ENCODE measurements around the gene LAMA5.
A peak's percentile ranks its signal among the peaks of the same experiment; 100 is the strongest.

The LAMA5 gene

DNA sequence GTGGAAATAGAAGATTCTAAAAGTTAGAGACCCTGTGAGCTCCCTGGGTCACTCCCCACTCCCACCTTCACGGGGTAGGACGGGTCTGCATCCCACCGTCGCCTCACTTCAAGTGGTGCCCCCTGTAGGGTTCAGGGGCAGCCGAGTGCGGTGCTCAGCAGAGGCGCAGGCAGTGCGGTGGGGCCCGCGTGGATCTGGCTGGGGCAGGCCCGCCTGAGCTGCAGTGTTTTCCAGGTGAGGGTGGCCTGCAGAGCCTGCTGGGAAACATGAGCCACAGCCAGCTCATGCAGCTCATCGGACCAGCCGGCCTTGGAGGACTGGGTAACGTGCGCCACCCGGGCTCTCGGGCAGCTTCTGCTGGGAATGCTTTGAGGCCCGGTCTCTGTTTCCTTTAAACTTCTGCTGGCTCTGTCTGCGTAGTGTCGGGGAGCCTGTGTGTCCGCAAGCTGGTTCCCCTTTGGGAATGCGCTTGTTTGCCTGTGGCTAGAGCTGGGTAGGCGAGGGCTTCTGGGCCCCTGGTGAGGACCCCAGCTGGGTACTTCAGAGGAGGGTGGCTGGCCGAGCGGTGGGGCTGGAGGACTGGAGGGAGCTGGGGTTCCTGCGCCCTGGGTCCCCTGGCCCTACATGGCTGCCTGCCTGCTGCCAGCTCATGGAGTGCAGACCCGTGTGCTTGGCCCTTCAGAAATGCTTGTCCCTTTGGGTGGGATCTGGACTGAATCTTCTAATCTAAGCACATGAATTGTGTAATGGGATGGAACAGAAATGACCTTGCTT is 60.5 kb downstream of the LAMA5 start:
- H3K4me3 ChIP-seq (ENCODE audit: low read depth, low read length): no peak overlapping the region
- DNase-seq (ENCODE audit: low read depth): no peak
- TF ChIP-seq, protein P1, sequence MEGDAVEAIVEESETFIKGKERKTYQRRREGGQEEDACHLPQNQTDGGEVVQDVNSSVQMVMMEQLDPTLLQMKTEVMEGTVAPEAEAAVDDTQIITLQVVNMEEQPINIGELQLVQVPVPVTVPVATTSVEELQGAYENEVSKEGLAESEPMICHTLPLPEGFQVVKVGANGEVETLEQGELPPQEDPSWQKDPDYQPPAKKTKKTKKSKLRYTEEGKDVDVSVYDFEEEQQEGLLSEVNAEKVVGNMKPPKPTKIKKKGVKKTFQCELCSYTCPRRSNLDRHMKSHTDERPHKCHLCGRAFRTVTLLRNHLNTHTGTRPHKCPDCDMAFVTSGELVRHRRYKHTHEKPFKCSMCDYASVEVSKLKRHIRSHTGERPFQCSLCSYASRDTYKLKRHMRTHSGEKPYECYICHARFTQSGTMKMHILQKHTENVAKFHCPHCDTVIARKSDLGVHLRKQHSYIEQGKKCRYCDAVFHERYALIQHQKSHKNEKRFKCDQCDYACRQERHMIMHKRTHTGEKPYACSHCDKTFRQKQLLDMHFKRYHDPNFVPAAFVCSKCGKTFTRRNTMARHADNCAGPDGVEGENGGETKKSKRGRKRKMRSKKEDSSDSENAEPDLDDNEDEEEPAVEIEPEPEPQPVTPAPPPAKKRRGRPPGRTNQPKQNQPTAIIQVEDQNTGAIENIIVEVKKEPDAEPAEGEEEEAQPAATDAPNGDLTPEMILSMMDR (IDR thresholded peaks at IDR 0.05; ENCODE audit: control insufficient read depth, extremely low read depth, insufficient read depth): no peak

DNA sequence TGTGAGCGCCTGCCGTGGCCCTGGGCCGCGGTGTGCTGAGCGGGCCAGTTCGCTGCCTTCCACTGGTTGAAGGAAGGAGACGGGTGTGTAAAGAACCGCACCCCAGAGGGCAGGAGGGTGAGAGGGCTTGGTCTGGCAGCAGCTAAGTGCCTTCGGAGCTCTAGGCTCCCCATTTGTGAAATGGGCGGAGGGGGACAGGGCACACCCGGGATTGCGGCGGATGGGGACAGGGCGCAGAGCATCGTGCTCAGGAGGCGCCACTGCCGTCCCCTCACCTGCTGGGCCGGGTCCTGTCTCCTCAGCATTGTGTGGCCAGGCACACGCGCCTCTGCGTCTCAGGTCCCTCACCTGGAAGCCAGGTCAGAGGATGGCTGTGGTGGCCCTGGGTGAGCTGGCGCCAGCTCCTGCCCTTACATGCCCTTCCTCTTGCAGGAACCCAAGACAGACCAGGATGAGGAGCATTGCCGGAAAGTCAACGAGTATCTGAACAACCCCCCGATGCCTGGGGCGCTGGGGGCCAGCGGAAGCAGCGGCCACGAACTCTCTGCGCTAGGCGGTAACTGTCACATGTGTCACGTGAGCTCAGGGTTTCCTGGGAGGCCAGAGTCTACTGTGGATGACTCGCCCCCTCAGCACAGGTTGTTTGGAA is 61.2 kb downstream of the LAMA5 start:
- TF ChIP-seq, protein P1 (IDR thresholded peaks at IDR 0.05; ENCODE audit: control insufficient read depth, extremely low read depth, insufficient read depth): no peak
- H3K4me3 ChIP-seq (ENCODE audit: low read depth, low read length): no peak overlapping the region
- DNase-seq (ENCODE audit: low read depth): no peak

DNA sequence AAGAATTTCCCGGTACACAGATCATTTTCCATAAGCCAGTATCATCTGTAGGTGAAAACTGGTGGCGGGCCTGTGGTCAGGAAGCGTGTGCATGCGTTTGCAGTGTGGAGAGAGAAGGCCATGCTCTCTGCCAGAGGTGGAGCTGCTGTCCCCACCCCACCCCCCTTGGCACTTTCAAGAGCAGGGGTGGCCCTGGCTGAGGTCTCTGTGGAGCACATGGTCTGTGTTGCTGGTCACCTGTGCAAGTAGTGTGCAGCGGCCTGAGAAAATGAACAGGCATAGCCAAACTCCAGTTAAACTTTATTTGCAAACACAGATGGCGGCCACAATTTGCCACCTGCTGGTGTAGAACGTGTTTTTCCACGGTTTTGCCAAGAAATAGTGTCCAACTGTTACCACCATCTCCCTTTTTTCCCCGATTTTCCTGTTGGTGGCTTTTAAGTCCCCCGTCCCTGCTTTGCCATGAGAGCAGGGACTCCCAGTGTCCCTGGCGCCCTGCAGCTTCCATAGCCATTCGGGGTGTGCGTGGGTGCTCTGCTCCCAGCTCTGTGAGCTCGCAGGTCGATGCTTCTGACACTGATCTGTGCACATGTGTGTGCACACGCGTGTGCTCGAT is 61.9 kb downstream of the LAMA5 start:
- DNase-seq (ENCODE audit: low read depth): no peak
- TF ChIP-seq, protein P1 (IDR thresholded peaks at IDR 0.05; ENCODE audit: control insufficient read depth, extremely low read depth, insufficient read depth): no peak
- H3K4me3 ChIP-seq (ENCODE audit: low read depth, low read length): peak overlapping the region; percentile 94

DNA sequence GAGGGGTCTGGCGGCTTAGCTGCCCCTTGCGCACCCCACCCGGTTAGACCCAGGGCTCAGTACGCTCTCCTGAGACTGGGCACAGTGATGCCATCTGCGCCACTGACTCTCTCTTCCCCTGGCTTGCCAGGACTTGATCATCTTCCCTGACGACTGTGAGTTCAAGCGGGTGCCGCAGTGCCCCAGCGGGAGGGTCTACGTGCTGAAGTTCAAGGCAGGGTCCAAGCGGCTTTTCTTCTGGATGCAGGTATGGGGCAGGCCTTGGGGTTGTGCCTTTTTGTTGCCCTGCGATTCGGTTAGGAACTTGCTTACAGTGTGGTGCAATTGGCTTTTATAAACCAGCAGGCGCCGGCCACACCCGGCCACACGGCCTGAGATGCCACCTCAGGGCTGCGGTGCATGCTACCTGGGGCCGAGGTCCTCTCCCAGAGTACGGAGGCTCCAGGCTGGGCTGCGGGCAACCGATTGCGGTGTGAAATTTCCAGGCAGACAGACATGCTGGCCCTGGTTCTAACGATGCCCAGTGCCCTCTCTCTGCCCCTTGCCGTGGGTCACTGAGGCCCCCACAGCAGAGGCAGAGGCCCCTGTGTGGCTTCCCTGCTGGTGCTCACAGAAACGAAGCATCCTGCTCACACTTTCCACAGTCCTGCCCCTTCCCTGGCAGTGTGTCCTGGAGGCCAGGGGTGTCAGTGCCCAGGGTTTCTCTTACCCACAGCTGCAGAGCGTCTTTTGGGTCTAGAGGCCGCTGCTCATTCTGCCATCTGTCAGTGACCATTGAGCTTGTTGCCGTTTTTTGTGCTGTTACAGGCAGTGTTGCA is 62.6 kb downstream of the LAMA5 start:
- H3K4me3 ChIP-seq (ENCODE audit: low read depth, low read length): peak overlapping the region; percentile 94
- no peak for DNase-seq (ENCODE audit: low read depth)
- TF ChIP-seq, protein P1 (IDR thresholded peaks at IDR 0.05; ENCODE audit: control insufficient read depth, extremely low read depth, insufficient read depth): no peak

DNA sequence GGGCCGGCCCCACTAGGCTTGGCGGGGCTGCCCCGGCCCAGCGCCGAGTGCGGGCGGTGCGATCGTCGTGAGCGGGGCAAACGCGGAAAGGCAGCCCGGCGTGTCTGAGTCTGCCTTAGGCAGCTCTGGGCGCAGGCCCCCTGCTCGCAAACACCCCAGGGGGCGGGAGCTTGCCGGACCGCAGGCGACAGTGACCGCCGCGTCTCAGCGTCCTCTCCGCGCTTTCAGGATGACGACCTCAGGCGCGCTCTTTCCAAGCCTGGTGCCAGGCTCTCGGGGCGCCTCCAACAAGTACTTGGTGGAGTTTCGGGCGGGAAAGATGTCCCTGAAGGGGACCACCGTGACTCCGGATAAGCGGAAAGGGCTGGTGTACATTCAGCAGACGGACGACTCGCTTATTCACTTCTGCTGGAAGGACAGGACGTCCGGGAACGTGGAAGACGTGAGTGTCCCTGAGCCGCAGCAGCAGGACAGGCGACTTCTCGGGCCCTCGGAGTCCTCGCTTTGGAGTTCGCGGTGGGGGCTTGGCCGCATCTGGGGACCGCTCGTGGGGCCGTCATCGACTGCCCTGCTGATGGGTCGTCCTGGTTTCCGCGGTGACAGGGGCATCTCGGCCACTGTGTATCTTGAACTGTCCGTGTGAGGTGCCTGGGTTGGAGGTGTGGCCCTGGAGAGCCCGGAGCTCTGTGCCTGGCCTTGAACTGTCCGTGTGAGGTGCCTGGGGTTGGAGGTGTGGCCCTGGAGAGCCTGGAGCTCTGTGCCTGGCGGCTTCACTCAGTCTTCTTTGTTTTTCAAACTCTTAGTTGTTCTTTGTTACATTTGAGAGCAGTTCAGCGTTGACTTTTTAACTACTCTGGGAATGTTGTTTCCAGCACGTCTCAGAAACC is 63.5 kb downstream of the LAMA5 start:
- peak overlapping the region; percentile 94 for H3K4me3 ChIP-seq (ENCODE audit: low read depth, low read length)
- no peak for DNase-seq (ENCODE audit: low read depth)
- TF ChIP-seq, protein P1 (IDR thresholded peaks at IDR 0.05; ENCODE audit: control insufficient read depth, extremely low read depth, insufficient read depth): no peak

DNA sequence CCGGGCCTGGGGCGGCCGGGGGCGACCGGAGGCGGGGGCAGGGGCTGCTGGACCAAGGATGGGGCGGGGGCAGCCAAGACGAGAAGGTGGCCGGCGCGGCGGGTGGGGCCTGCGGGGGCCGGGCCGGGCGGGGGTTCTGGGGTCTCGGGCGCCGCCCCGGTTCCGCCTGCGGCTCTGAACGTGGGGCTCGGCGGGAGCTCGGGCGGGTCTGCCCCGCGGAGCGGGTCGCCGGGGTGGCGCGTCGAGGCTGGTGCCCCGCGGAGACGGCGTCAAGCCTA is 64.1 kb downstream of the LAMA5 start:
- DNase-seq (ENCODE audit: low read depth): no peak
- peak overlapping the region; percentile 94 for H3K4me3 ChIP-seq (ENCODE audit: low read depth, low read length)
- TF ChIP-seq, protein P1 (IDR thresholded peaks at IDR 0.05; ENCODE audit: control insufficient read depth, extremely low read depth, insufficient read depth): no peak

Data from LNCaP clone FGC (cell line).